Right lobe of liver (tissue), 4 donors: ENCODE measurements around the gene ZFHX2.

Experiments
- POLR2A ChIP-seq: fragments of 450-650 bp; IDR thresholded peaks from one replicate; pipeline ENCODE4 v1.6.1; 2017; ENCODE audit warnings: antibody characterized with exemption, mild to moderate bottlenecking
- TF ChIP-seq, protein P1 (sequence below), 4 donors: fragments of 200-600 bp in 3 of 4; fragments of 450-650 bp in 1 of 4; IDR thresholded peaks; one replicate each; pipeline versions ENCODE4 v1.5.1 to v1.8.0; 2016 to 2022; ENCODE audit warnings: antibody characterized with exemption in 4 of 4, mild to moderate bottlenecking in 2 of 4
- donor health status: DM: no; HTN: no; CAD: no.
- donor health status: DM: no; HTN: no; CAD: no.
- donor health status: DM: no; HTN: yes; CAD: no.

GRCh38 chr14:23589606-23590005 is 38.0 kb upstream of the ZFHX2 start:
- TF ChIP-seq, protein P1, sequence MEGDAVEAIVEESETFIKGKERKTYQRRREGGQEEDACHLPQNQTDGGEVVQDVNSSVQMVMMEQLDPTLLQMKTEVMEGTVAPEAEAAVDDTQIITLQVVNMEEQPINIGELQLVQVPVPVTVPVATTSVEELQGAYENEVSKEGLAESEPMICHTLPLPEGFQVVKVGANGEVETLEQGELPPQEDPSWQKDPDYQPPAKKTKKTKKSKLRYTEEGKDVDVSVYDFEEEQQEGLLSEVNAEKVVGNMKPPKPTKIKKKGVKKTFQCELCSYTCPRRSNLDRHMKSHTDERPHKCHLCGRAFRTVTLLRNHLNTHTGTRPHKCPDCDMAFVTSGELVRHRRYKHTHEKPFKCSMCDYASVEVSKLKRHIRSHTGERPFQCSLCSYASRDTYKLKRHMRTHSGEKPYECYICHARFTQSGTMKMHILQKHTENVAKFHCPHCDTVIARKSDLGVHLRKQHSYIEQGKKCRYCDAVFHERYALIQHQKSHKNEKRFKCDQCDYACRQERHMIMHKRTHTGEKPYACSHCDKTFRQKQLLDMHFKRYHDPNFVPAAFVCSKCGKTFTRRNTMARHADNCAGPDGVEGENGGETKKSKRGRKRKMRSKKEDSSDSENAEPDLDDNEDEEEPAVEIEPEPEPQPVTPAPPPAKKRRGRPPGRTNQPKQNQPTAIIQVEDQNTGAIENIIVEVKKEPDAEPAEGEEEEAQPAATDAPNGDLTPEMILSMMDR (IDR thresholded peaks at IDR 0.05) = no peak
- TF ChIP-seq POLR2A = no peak
